GM21447 (cell line): ENCODE results near the gene BUB1.
"Not testable (repeated sequence)": the region's sequence is repeated elsewhere in the genome, so short reads cannot be mapped to it uniquely, and the experiment has no call there.

Experiments used
- ATAC-seq: cut with Tn5 transposase; IDR thresholded peaks from one replicate; pipeline ENCODE4 v1.9.1; 2021; ENCODE audit not compliant: unreplicated experiment

Gene BUB1

DNA sequence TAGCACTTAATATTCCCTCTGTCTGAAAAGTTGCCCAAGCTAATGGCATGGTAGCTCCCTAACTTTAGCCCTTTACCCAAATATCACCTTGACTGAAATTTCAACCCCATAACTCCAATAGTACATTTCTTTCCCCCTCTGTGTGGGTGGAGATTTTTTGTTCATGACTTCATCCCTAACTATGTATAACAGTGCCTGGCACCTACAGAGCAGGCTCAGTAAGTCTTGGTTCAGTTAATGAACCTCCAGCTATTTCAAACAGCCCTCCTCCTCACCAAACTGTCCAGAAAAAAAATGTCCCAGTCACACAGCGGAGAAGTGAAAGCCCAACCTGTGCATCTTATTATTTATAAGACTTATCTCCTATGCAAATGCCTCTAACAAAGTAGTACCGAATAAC is 18.6 kb downstream of the BUB1 start:
- no peak for ATAC-seq

DNA sequence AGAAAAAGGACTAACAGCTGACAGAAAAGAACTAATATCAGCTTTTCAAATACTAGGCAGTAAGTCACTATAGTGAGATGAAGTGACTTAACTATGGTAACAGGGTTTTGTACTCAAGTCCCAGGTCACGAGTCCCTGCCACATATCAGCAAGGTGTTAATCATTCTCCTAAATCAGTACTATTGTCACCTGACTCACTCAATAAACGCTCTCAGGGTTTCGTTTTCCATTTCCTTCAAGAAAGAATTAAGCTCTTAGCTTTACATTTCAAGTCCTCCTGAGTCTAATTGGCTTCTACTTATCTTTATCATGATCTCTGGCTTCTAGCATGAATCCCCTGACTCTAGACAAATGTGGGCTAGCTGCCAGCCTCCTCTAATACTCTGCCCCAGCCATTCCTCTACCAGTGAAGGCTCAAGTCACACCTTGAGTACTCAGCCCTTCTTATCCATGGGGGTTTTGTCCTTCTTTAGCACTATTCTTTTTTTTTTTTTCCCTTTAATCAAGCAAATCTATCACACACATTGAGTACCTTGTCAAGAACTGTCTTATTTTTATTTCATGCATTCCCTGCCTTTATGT is 20.0 kb downstream of the BUB1 start:
- ATAC-seq: no peak

- no peak for ATAC-seq
Measured at GRCh38 chr2:110655701-110656100, 22.2 kb downstream of the BUB1 start.

GRCh38 chr2:110653861-110654260 is 24.0 kb downstream of the BUB1 start:
- no peak for ATAC-seq

- no peak for ATAC-seq
Measured at GRCh38 chr2:110650346-110650745, 27.5 kb downstream of the BUB1 start.

DNA sequence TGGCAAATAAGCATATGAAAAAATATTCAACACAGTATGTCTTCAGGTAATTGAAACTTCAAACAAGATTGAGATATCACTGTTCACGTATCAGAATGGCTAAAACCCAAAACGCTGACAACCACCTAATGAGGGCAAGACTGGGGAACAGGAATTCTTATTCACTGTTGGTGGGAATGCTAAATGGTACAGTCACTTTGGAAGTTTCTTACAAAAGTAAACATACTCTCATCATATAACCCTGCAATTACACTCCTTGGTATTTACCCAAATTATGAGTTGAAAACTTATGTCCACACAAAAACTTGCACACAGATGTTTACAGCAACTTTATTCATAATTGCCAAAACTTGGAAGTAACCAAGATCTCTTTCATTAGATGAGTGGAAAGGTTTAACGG is 30.1 kb downstream of the BUB1 start:
- no peak for ATAC-seq

GRCh38 chr2:110645616-110646015 is 32.2 kb downstream of the BUB1 start:
- ATAC-seq: no peak

- no peak for ATAC-seq
Measured at GRCh38 chr2:110644357-110644756, 33.5 kb downstream of the BUB1 start.

DNA sequence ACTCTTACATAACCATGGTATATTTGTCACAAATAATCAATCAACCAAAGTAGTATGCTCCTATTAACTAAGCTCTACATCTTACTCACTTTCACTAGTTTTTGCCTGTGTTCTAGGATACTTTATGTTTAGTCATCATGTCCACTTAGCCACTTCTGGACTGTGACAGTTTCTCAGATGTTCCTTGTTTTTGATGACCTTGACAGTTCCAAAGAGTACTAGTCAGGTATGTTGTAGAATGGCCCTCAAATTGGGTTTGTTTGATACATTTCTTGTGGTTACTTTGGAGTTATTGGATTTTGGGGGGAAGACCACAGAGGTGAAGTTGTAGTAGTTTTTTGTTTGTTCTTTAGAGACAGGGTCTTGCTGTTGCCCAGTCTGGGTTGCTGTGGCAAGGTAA is 35.5 kb downstream of the BUB1 start:
- no peak for ATAC-seq

- ATAC-seq: no peak
Measured at GRCh38 chr2:110639972-110640371, 37.9 kb downstream of the BUB1 start.

DNA sequence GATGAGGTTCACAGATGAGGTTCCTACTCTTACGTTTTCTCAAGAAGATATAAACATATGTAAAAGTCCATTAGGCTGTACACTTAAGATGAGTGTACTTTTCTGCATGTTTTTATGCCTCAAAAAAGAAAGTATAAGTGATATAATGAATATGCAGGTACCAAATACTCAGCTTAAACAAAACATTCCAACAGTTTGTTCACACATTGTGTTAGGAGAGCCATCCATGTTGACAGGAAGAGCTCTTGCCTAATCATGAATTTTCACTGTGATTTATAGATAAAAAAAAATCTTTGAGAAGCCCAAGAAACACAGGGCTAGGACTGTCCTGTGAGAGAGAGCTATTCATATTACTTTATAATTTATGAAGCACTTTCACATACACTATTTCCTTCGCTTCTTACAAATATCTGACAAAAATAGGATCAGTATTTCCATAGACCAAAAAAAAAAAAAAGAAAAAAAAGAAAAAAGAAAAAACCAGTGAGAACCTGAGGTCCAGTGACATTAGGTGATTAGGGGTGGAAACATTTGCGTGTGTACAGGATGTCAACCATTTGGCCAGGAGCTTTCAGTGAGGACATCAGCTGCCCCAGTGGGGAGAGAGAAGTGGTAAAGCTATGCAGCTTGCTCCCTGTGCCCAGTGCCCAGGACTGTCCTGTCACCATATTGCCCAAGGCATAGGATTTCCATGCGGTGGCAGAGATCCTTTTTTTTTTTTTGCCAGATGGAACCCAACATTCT is 38.7 kb downstream of the BUB1 start:
- ATAC-seq: no peak

DNA sequence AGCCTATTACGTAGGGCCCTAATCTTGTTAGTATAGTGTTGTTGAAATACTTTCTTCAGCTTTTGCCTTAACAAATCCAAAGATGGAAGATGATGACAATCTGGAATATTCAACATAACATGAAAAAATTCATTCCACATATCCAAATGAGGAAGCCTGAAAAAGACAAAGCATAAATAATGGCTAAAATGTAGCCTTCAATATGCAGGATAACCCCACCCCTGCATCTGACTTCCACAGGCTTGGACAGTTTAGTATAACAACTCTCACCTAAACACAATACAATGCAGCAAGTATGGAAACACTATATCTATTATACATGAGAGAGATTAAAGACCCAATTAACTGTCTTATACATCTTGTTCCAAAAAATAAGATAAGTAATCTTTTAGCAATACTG is 39.9 kb downstream of the BUB1 start:
- ATAC-seq: no peak

DNA sequence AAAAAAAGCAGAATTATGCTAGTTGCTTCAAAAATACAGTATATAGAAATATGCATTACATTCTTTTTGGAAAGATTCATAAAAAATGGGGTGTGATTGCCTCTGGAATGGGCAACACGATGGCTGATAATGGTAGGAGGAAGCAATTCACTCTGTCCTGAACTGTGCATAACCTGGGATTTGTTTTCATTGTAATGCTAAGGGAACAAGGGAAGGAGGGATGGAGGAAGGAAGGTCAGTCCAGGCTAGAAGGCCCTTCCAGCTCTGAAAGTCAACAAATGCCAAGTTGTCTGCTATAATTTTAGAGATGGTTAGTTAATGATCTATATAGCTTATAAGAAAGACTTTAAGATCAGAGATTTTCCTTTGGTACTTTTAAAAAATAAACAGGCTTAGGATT is 40.8 kb downstream of the BUB1 start:
- no peak for ATAC-seq

GRCh38 chr2:110635949-110636628 is 41.8 kb downstream of the BUB1 start:
- ATAC-seq: not testable (repeated sequence)

- ATAC-seq: not testable (repeated sequence)
Measured at GRCh38 chr2:110627348-110627747, 50.5 kb downstream of the BUB1 start.

- ATAC-seq: not testable (repeated sequence)
Measured at GRCh38 chr2:110619326-110619939, 58.4 kb downstream of the BUB1 start.

DNA sequence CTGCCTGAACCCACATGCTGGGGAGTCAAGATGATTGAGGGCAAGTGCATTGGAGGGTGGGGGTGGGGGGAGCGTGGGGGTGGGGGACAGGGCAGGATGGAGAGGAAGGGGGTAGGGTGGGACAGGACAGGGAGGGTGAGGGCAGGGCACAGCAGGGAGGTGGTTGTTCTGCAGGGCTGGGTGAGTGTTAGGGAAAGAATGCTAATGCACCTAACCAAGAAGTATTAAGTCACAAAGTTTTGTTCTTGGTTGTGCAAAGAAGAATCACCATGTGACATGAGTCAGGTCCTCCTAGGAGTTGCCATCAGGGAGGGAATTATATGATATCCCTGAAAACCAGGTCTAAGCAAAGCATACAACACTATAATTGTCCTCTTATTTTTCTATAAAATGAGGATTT is 63.9 kb downstream of the BUB1 start:
- not testable (repeated sequence) for ATAC-seq

DNA sequence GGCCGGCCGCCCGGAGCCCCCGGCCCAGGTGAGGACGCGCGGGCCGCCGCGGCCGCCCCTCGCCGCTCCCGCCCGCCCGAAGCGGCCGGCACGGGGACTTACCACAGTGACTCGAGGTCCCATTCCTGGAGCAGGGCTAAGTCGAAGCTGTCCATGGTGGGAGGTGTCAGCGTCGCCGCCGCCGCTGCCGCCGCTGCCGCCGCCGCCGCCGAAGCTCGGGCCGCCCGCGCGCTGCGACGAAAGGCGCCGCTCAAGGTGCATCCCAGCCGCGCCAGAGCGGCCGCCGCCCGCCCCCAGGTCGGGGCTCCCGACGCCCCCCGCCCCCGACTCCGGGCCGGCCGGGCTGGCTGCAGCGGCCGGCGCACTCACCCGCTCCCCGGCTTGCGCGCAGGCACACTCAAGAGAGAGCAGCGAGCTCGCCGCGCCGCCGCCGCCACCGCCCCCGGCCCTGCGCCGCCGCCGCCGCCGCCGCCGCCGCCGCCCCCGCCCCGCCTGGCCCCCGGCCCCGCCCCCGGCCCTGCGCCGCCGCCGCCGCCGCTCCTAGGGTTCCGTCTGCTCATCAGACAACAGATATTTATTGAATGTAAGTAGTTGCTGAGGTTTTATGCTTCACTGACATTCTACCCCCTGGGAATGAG is 67.1 kb downstream of the BUB1 start:
- ATAC-seq: not testable (repeated sequence)

- not testable (repeated sequence) for ATAC-seq
Measured at GRCh38 chr2:110609843-110610612, 67.8 kb downstream of the BUB1 start.

GRCh38 chr2:110608788-110609502 is 68.9 kb downstream of the BUB1 start:
- ATAC-seq: not testable (repeated sequence)
